Measurements from ENCODE around the gene AGFG1.
A peak's percentile ranks its signal among the peaks of the same experiment; 100 is the strongest.

Gene AGFG1, protein sequence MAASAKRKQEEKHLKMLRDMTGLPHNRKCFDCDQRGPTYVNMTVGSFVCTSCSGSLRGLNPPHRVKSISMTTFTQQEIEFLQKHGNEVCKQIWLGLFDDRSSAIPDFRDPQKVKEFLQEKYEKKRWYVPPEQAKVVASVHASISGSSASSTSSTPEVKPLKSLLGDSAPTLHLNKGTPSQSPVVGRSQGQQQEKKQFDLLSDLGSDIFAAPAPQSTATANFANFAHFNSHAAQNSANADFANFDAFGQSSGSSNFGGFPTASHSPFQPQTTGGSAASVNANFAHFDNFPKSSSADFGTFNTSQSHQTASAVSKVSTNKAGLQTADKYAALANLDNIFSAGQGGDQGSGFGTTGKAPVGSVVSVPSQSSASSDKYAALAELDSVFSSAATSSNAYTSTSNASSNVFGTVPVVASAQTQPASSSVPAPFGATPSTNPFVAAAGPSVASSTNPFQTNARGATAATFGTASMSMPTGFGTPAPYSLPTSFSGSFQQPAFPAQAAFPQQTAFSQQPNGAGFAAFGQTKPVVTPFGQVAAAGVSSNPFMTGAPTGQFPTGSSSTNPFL

DNA sequence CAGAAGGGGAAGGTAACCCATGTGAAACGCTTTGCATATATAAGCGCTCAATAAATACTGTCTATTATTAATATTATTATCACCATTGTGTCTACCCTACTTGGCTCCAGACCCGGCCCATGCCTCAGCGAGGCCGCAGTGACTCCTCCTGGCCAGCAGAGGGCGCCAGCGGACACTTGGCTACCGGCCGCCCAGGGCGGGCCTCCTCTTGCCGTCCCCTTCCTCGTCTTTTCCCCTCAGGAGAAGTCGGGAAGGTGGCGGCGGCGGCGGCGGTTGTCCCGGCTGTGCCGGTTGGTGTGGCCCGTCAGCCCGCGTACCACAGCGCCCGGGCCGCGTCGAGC, at the start of gene AGFG1:
Gene AGFG1 (plus strand): TSS at position 233 of the 341 bp plus-strand sequence. CDS start 266 bp downstream, outside the sequence.
- Histone ChIP-seq H3K27me3 (ENCODE audit: control insufficient read depth in 5 of 5, insufficient read depth in 4 of 5, low read length in 5 of 5) (no peaks in the 10 kb centered on the region), H3K4me1 (ENCODE audit: control insufficient read depth in 5 of 5, insufficient read depth in 5 of 5, low read length in 5 of 5) (peaks cover 4 to 32% (median 28%) of the 10 kb centered on the region in 5 donors), H3K27ac (ENCODE audit: low read depth, low read length) (peak within 1 kb of the TSS; percentile 88), H3K36me3 (ENCODE audit: control insufficient read depth in 5 of 5, insufficient read depth in 5 of 5, low read length in 5 of 5) (no peaks in the 10 kb centered on the region), H3K9ac (ENCODE audit: low read length in 5 of 5) (peak within 1 kb of the TSS in 4 of 5 donors; percentile 84 to 90 (median 88)), H3K4me3 (ENCODE audit: low read depth in 1 of 5, low read length in 5 of 5) (peak within 1 kb of the TSS; percentile 79 to 93 (median 90)), H3K9me3 (ENCODE audit: control insufficient read depth in 5 of 5, low read length in 5 of 5) (no peaks in the 10 kb centered on the region)

DNA sequence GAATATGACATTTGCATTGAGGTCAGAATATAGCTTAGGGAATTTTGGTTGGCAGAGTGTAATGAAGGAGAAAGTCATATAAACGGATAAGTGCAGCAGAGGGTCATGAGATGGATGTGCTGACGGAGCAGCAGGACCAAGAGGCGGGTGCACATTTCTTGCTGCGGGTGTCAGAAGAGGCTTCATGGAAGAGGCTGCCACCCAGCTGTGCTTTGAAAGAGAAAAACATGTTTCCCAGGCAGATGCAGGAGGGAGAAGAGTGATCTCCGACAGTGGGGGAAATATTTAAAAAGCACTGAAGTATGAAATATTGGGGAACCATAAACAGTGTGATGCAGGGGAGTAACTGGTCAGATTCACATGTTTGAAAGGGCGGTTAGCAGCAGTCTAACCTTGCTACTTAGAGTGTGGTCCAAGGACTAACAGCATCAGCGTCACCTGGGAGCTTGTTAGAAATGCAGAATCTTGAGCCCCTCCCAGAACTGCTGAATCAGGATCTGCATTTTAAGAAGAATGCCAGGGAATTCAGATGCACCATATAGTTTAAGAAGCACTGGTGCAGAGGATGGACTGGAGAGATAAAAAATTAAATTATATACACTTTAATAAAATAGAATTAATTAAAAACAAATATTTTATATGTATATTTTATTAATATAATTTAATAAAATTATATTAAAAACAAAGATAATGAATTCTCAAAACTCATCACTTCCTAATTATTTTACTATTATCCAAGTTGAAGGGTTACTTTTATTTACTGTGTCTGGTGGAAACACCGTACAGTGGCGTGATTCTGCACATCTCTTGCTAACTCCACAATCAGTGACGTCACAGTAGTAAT, 48.1 kb upstream of the AGFG1 start:
- no peak overlapping the region for H3K9ac ChIP-seq (ENCODE audit: low read length in 5 of 5)
- H3K27ac ChIP-seq (ENCODE audit: low read depth, low read length), result no peak overlapping the region
- no peaks in the 10 kb centered on the region for H3K36me3 ChIP-seq (ENCODE audit: control insufficient read depth in 5 of 5, insufficient read depth in 5 of 5, low read length in 5 of 5)
- no peak overlapping the region for H3K4me3 ChIP-seq (ENCODE audit: low read depth in 1 of 5, low read length in 5 of 5)
- H3K9me3 ChIP-seq (ENCODE audit: control insufficient read depth in 5 of 5, low read length in 5 of 5), result no peaks in the 10 kb centered on the region
- H3K27me3 ChIP-seq (ENCODE audit: control insufficient read depth in 5 of 5, insufficient read depth in 4 of 5, low read length in 5 of 5), result no peaks in the 10 kb centered on the region
- no peaks in the 10 kb centered on the region for H3K4me1 ChIP-seq (ENCODE audit: control insufficient read depth in 5 of 5, insufficient read depth in 5 of 5, low read length in 5 of 5)

DNA sequence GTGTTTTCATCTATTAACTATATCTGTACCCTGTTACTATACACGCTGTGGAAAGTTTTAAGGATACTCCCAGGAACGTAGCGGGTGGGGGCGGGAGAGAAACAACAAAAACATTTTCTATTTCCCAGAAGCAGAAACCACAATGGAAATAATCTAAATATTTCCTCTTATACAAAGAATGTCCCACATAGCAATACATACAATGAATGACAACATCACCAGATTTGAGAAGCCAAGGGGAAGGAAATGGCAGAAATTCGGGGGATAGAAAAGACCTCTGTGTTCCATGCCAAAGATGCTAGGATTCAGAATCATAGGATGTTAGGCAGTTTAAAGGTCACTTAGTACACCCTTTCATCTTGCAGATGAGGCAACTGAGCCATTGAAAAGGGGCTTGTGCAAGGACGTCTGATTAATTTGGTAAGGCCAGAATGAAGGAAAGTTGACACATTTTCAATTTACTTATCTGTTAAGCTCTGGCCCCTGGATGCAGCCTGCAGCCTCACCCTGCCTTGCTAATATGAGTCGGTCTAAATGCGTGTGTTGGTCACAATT, 43.1 kb upstream of the AGFG1 start:
- Histone ChIP-seq H3K27me3 (ENCODE audit: control insufficient read depth in 5 of 5, insufficient read depth in 4 of 5, low read length in 5 of 5) (no peaks in the 10 kb centered on the region), H3K4me3 (ENCODE audit: low read depth in 1 of 5, low read length in 5 of 5) (no peak overlapping the region), H3K36me3 (ENCODE audit: control insufficient read depth in 5 of 5, insufficient read depth in 5 of 5, low read length in 5 of 5) (no peaks in the 10 kb centered on the region), H3K9ac (ENCODE audit: low read length in 5 of 5) (no peak overlapping the region), H3K27ac (ENCODE audit: low read depth, low read length) (no peak overlapping the region), H3K4me1 (ENCODE audit: control insufficient read depth in 5 of 5, insufficient read depth in 5 of 5, low read length in 5 of 5) (no peaks in the 10 kb centered on the region), H3K9me3 (ENCODE audit: control insufficient read depth in 5 of 5, low read length in 5 of 5) (peaks cover 3 to 9% (median 7%) of the 10 kb centered on the region in 5 donors)

DNA sequence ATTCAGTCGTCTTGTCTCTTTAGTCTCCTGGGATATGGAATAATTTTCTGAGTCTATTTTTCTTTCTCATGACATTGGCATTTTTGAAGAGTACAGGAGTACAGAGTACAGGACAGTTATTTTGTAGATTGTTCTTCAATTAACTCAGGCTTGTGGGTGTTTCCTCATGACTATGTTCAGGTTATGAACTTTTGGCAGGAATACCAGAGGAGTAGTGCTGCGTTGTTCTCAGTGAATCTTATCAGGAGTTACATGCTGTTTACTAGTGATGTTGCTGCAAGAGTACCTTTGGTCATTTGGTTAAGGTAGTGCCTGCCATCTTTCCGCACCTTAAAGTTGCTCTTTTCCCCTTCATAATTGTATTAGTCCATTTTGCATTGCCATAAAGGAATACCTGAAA, 41.3 kb upstream of the AGFG1 start:
- peaks cover 3 to 9% (median 7%) of the 10 kb centered on the region in 5 donors for H3K9me3 ChIP-seq (ENCODE audit: control insufficient read depth in 5 of 5, low read length in 5 of 5)
- no peak overlapping the region for H3K9ac ChIP-seq (ENCODE audit: low read length in 5 of 5)
- H3K4me1 ChIP-seq (ENCODE audit: control insufficient read depth in 5 of 5, insufficient read depth in 5 of 5, low read length in 5 of 5), result no peaks in the 10 kb centered on the region
- H3K27ac ChIP-seq (ENCODE audit: low read depth, low read length), result no peak overlapping the region
- H3K27me3 ChIP-seq (ENCODE audit: control insufficient read depth in 5 of 5, insufficient read depth in 4 of 5, low read length in 5 of 5), result no peaks in the 10 kb centered on the region
- H3K36me3 ChIP-seq (ENCODE audit: control insufficient read depth in 5 of 5, insufficient read depth in 5 of 5, low read length in 5 of 5), result no peaks in the 10 kb centered on the region
- H3K4me3 ChIP-seq (ENCODE audit: low read depth in 1 of 5, low read length in 5 of 5), result no peak overlapping the region

DNA sequence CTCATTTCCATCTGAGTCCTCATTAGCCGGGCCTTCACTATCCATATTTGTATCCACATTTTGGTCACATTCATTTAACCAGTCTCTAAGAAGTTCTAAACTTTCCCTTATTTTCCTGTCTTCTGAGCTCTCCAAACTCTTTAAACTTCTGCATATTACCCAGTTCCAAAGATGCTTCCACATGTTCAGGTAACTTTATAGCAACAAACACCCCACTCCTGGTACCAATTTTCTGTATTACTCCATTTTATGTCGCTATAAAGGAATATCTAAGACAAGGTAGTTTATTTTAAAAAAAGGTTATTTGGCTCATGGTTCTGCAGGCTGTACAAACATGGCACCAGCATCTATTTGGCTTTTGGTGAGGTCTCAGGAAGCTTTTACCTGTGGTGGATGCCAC, 38.8 kb upstream of the AGFG1 start:
- peaks cover 3 to 9% (median 7%) of the 10 kb centered on the region in 5 donors for H3K9me3 ChIP-seq (ENCODE audit: control insufficient read depth in 5 of 5, low read length in 5 of 5)
- H3K27me3 ChIP-seq (ENCODE audit: control insufficient read depth in 5 of 5, insufficient read depth in 4 of 5, low read length in 5 of 5), result no peaks in the 10 kb centered on the region
- peaks cover 0 to 9% (median 2%) of the 10 kb centered on the region in 5 donors for H3K4me1 ChIP-seq (ENCODE audit: control insufficient read depth in 5 of 5, insufficient read depth in 5 of 5, low read length in 5 of 5)
- no peak overlapping the region for H3K27ac ChIP-seq (ENCODE audit: low read depth, low read length)
- no peak overlapping the region for H3K9ac ChIP-seq (ENCODE audit: low read length in 5 of 5)
- no peak overlapping the region for H3K4me3 ChIP-seq (ENCODE audit: low read depth in 1 of 5, low read length in 5 of 5)
- no peaks in the 10 kb centered on the region for H3K36me3 ChIP-seq (ENCODE audit: control insufficient read depth in 5 of 5, insufficient read depth in 5 of 5, low read length in 5 of 5)

DNA sequence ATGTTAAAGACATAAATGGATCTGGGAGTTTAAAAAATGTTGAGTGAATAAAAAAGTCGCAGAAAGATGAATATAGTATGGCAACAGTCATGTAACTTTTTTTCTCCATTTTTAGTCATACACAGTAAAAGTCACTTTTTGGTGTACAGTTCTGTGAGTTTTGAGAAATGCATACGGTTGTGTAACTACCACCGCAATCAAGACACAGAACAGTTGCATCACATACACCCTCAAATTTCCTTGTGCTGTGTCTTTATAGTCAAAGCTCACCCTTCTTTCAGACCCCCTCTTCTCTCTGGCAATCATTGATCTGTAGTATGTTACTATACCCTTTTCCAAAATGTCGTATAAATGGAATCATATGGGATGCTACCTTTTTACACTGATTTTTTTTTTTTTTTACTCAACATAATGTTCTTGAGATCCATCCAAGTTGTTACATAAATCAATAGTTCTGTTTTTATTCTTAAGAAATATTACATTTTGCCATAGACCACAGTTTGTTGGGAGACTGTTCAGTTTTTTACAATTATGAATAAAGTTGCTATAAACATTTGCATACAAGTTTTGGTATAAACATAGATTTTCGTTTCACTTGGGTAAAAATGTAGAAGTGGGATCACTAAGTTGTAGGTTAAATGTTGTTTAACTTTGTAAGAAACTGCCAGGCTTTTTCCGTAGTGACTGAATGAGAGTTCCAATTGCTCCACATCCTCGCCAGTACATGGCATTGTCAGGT, 35.4 kb upstream of the AGFG1 start:
- H3K27me3 ChIP-seq (ENCODE audit: control insufficient read depth in 5 of 5, insufficient read depth in 4 of 5, low read length in 5 of 5), result no peaks in the 10 kb centered on the region
- no peak overlapping the region for H3K4me3 ChIP-seq (ENCODE audit: low read depth in 1 of 5, low read length in 5 of 5)
- H3K9ac ChIP-seq (ENCODE audit: low read length in 5 of 5), result no peak overlapping the region
- H3K27ac ChIP-seq (ENCODE audit: low read depth, low read length), result no peak overlapping the region
- H3K9me3 ChIP-seq (ENCODE audit: control insufficient read depth in 5 of 5, low read length in 5 of 5), result peaks cover 3 to 9% (median 7%) of the 10 kb centered on the region in 5 donors
- no peaks in the 10 kb centered on the region for H3K36me3 ChIP-seq (ENCODE audit: control insufficient read depth in 5 of 5, insufficient read depth in 5 of 5, low read length in 5 of 5)
- H3K4me1 ChIP-seq (ENCODE audit: control insufficient read depth in 5 of 5, insufficient read depth in 5 of 5, low read length in 5 of 5), result peaks cover 0 to 9% (median 2%) of the 10 kb centered on the region in 5 donors

DNA sequence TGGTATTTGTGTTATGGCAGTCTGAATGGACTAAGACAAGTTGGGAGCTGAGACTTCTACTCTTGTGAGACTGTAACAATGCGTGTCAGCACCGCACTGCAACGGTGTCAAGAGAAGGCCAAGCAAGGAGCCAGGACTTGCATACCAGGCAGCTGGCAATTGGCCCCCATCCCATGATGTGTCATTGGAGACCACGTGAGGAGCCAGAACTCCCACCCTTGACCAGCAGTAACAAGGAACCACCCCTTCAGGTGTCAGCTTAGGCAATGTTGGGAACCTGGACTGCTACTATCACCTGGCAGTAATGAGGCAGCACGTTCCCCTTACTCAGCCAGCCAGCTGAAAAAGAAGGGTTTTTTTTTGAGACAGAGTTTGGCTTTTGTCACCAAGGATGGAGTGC, 32.7 kb upstream of the AGFG1 start:
- Histone ChIP-seq H3K9me3 (ENCODE audit: control insufficient read depth in 5 of 5, low read length in 5 of 5) (no peaks in the 10 kb centered on the region), H3K4me3 (ENCODE audit: low read depth in 1 of 5, low read length in 5 of 5) (no peak overlapping the region), H3K9ac (ENCODE audit: low read length in 5 of 5) (no peak overlapping the region), H3K36me3 (ENCODE audit: control insufficient read depth in 5 of 5, insufficient read depth in 5 of 5, low read length in 5 of 5) (no peaks in the 10 kb centered on the region), H3K27ac (ENCODE audit: low read depth, low read length) (no peak overlapping the region), H3K4me1 (ENCODE audit: control insufficient read depth in 5 of 5, insufficient read depth in 5 of 5, low read length in 5 of 5) (peaks cover 0 to 9% (median 2%) of the 10 kb centered on the region in 5 donors), H3K27me3 (ENCODE audit: control insufficient read depth in 5 of 5, insufficient read depth in 4 of 5, low read length in 5 of 5) (no peaks in the 10 kb centered on the region)

DNA sequence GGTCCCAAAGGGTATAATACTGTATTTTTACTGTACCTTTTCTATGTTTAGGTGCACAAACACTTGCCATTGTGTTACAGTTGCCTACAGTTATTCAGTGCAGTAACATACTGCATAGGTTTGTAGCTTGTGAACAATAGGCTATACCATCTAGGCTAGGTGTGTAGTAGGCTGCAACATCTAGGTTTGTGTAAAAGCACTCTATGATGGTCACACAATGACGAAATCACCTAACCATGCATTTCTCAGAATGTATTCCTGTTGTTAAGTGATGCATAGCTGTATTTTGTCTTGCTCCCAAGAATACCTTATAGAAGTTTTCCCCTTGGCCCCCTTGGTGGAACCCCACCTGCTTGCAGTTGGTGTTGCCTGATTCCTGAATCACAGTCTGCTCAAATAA, 29.3 kb upstream of the AGFG1 start:
- Histone ChIP-seq H3K27me3 (ENCODE audit: control insufficient read depth in 5 of 5, insufficient read depth in 4 of 5, low read length in 5 of 5) (no peaks in the 10 kb centered on the region), H3K4me1 (ENCODE audit: control insufficient read depth in 5 of 5, insufficient read depth in 5 of 5, low read length in 5 of 5) (no peaks in the 10 kb centered on the region), H3K9me3 (ENCODE audit: control insufficient read depth in 5 of 5, low read length in 5 of 5) (no peaks in the 10 kb centered on the region), H3K27ac (ENCODE audit: low read depth, low read length) (no peak overlapping the region), H3K9ac (ENCODE audit: low read length in 5 of 5) (no peak overlapping the region), H3K4me3 (ENCODE audit: low read depth in 1 of 5, low read length in 5 of 5) (no peak overlapping the region), H3K36me3 (ENCODE audit: control insufficient read depth in 5 of 5, insufficient read depth in 5 of 5, low read length in 5 of 5) (no peaks in the 10 kb centered on the region)

DNA sequence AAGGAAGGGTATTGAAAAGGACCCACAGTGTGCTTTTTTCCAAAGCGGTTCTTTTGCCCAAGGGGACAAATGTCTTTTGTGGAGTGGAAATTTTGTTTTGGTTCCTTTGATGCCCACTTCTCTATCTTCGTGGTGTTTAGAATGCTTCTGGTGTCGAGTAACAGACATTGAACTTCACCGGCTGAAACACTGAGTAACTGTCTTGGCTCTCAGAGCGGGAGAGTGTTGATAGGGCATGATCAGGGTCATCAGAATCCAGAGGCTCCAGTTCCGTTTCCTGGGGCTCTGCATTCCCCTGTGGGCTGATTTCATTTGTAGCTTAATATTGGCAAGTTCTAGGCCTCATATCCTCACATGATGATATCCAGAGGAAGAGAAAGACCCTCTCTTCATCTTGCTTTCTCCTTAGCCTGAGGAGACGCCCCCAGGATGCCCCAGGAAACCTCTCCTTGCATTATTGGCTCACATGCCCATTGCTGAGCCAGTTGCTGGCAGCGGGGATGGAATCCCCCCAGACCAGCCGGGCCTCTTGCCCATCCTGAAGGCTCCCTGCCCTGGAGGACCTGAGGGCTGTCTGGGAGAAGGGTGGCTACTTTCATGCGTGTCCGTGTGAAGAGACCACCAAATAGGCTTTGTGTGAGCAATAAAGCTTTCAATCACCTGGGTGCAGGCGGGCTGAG, 27.9 kb upstream of the AGFG1 start:
- Histone ChIP-seq H3K9me3 (ENCODE audit: control insufficient read depth in 5 of 5, low read length in 5 of 5) (no peaks in the 10 kb centered on the region), H3K4me1 (ENCODE audit: control insufficient read depth in 5 of 5, insufficient read depth in 5 of 5, low read length in 5 of 5) (no peaks in the 10 kb centered on the region), H3K9ac (ENCODE audit: low read length in 5 of 5) (no peak overlapping the region), H3K27ac (ENCODE audit: low read depth, low read length) (no peak overlapping the region), H3K36me3 (ENCODE audit: control insufficient read depth in 5 of 5, insufficient read depth in 5 of 5, low read length in 5 of 5) (no peaks in the 10 kb centered on the region), H3K27me3 (ENCODE audit: control insufficient read depth in 5 of 5, insufficient read depth in 4 of 5, low read length in 5 of 5) (no peaks in the 10 kb centered on the region), H3K4me3 (ENCODE audit: low read depth in 1 of 5, low read length in 5 of 5) (no peak overlapping the region)

All from subcutaneous abdominal adipose tissue (tissue), 5 donors.